Activated CD4-positive, alpha-beta T cell treated with anti-CD3 and anti-CD28 coated beads, Interleukin-2, amount 10 ng/mL, durations not matched to agents 7 days and 5 days (primary cell): Measurements from ENCODE around the gene ALDH16A1. TPM values are rescaled to one million over a fixed set of nuclear protein-coding genes. Genes with fewer than 3 reads are reported as not detected.
"Not testable (repeated sequence)": the region's sequence is repeated elsewhere in the genome, so short reads cannot be mapped to it uniquely, and the experiment has no call there.

ENCODE experiments used
- CTCF ChIA-PET: fragments of 350-600 bp; sonication (Branson Sonifier 250); formaldehyde crosslinking; loops from one replicate; lab custom pipeline; 2021; ENCODE audit warnings: antibody characterized with exemption; lab: Charles Lee
- POLR2A ChIA-PET: fragments of 350-600 bp; sonication (Branson Sonifier 250); formaldehyde crosslinking; loops from one replicate; lab custom pipeline; 2021; ENCODE audit warnings: antibody characterized with exemption; lab: Charles Lee
- DNase-seq: peaks from one replicate; pipeline ENCODE4 v3.0.0-alpha.2; 2020
- H3K27ac Mint-ChIP-seq: one replicate; pipeline ENCODE4 v1.8.0; 2021; ENCODE audit warnings: mild to moderate bottlenecking, moderate library complexity, mixed read lengths
- H3K27me3 Mint-ChIP-seq: one replicate; pipeline ENCODE4 v1.8.0; 2021; ENCODE audit warnings: mixed read lengths
- H3K36me3 Mint-ChIP-seq: one replicate; pipeline ENCODE4 v1.8.0; 2021; ENCODE audit warnings: low read depth, mixed read lengths
- H3K4me1 Mint-ChIP-seq: one replicate; pipeline ENCODE4 v1.8.0; 2021; ENCODE audit warnings: mixed read lengths
- H3K4me3 Mint-ChIP-seq: one replicate; pipeline ENCODE4 v1.8.0; 2021; ENCODE audit warnings: mild to moderate bottlenecking, moderate library complexity, mixed read lengths
- H3K9me3 Mint-ChIP-seq: one replicate; pipeline ENCODE4 v1.8.0; 2021; ENCODE audit warnings: mixed read lengths
- total RNA-seq, 2 experiments: library from RNA; stranded (reverse); gene quantifications; one replicate each; pipeline ENCODE4 v1.2.3, GENCODE V29; 2021

Gene ALDH16A1
- total RNA-seq, 2 experiments from 2014 or later, result 49.2 to 60.4 TPM

DNA sequence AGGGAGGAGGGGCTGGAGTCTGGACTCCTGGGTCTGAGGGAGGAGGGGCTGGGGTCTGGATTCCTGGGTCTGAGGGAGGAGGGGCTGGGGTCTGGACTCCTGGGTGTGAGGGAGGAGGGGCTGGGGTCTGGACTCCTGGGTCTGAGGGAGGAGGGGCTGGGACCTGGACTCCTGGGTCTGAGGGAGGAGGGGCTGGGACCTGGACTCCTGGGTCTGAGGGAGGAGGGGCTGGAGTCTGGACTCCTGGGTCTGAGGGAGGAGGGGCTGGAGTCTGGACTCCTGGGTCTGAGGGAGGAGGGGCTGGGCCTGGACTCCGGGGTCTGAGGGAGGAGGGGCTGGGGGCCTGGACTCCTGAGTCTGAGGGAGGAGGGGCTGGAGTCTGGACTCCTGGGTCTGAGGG lies 8.1 kb downstream of the ALDH16A1 start:
- CTCF ChIA-PET, result interaction anchor here (1.1 to 1.5 kb wide), 2 partner anchors 8 to 10 kb away, joined by 3 to 4 read pairs; no protein-coding TSS in a partner anchor
- H3K4me1 Mint-ChIP-seq, result peaks cover 21% of the 10 kb centered on the region
- H3K27me3 Mint-ChIP-seq, H3K4me3 Mint-ChIP-seq, DNase-seq, POLR2A ChIA-PET, H3K9me3 Mint-ChIP-seq, H3K27ac Mint-ChIP-seq: not testable (repeated sequence)
- H3K36me3 Mint-ChIP-seq, result peaks cover 39% of the 10 kb centered on the region

DNA sequence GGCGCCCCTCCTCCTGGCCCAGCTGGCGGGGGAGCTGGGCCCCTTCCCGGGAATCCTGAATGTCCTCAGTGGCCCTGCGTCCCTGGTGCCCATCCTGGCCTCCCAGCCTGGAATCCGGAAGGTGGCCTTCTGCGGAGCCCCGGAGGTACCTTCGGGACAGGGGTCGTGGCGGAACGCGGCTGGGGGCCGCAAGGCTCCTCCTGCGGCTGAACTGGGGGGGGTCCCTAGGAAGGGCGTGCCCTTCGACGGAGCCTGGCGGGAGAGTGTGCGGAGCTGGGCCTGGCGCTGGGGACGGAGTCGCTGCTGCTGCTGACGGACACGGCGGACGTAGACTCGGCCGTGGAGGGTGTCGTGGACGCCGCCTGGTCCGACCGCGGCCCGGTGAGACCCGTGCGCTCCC lies 8.6 kb downstream of the ALDH16A1 start:
- no peaks in the 10 kb centered on the region for H3K9me3 Mint-ChIP-seq
- peaks cover 33% of the 10 kb centered on the region for H3K36me3 Mint-ChIP-seq
- no peak for DNase-seq
- no peaks in the 10 kb centered on the region for H3K27me3 Mint-ChIP-seq
- H3K4me3 Mint-ChIP-seq, result no peak overlapping the region
- no peak overlapping the region for H3K27ac Mint-ChIP-seq
- H3K4me1 Mint-ChIP-seq, result peaks cover 15% of the 10 kb centered on the region
- ChIA-PET POLR2A (no interaction called here), CTCF (interaction anchor here (1.5 kb wide), 1 partner anchor 8 kb away, joined by 3 read pairs; no protein-coding TSS in a partner anchor)

DNA sequence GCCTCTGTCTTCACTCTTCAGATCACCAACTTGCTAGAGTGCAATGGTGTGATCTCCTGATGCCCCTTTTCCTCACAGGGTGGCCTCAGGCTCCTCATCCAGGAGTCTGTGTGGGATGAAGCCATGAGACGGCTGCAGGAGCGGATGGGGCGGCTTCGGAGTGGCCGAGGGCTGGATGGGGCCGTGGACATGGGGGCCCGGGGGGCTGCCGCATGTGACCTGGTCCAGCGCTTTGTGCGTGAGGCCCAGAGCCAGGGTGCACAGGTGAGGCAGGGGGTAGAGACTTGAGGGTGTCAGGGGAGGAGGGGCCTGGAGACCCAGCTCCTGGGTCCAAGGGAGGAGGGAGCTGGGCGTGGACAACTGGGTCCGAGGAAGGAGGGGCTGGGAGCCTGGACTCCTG lies 9.5 kb downstream of the ALDH16A1 start:
- no peak for DNase-seq
- no peak overlapping the region for H3K27ac Mint-ChIP-seq
- peaks cover 15% of the 10 kb centered on the region for H3K4me1 Mint-ChIP-seq
- H3K27me3 Mint-ChIP-seq, result no peaks in the 10 kb centered on the region
- CTCF ChIA-PET, result no interaction called here
- POLR2A ChIA-PET, result no interaction called here
- no peaks in the 10 kb centered on the region for H3K9me3 Mint-ChIP-seq
- H3K36me3 Mint-ChIP-seq, result peaks cover 29% of the 10 kb centered on the region
- no peak overlapping the region for H3K4me3 Mint-ChIP-seq

DNA sequence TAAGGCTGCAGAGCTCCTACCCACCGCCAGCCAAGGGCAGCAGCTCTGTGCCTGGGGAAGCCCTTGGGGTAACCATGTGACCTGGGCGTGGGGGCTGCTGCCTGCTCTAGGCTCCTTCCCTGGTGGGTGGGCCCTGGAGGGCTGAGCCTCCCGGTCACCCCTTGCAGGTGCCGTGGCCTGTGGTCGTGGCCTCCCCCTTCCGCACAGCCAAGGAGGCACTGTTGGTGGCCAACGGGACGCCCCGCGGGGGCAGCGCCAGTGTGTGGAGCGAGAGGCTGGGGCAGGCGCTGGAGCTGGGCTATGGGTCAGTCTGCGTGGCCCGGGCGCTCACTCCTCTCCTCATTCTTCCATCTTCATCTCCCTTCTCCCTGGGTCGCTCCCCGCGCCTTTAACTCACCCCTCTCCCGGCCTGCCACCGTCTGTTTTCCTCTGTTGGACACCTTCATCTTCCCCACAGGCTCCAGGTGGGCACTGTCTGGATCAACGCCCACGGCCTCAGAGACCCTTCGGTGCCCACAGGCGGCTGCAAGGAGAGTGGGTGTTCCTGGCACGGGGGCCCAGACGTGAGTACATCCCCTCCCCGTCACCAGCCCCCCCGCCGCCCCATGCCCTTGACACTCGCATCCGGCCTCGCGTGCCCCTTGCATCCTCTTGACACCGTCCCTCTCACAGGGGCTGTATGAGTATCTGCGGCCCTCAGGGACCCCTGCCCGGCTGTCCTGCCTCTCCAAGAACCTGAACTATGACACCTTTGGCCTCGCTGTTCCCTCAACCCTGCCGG lies 11.1 kb downstream of the ALDH16A1 start:
- Mint-ChIP-seq H3K36me3 (peaks cover 29% of the 10 kb centered on the region), H3K9me3 (no peaks in the 10 kb centered on the region), H3K4me1 (peaks cover 18% of the 10 kb centered on the region), H3K4me3 (no peak overlapping the region), H3K27ac (peak overlapping the region; percentile 71), H3K27me3 (no peaks in the 10 kb centered on the region)
- no peak for DNase-seq
- POLR2A ChIA-PET, result no interaction called here
- CTCF ChIA-PET, result interaction anchor here (1.5 kb wide), 1 partner anchor 21 kb away, joined by 3 read pairs; no protein-coding TSS in a partner anchor

DNA sequence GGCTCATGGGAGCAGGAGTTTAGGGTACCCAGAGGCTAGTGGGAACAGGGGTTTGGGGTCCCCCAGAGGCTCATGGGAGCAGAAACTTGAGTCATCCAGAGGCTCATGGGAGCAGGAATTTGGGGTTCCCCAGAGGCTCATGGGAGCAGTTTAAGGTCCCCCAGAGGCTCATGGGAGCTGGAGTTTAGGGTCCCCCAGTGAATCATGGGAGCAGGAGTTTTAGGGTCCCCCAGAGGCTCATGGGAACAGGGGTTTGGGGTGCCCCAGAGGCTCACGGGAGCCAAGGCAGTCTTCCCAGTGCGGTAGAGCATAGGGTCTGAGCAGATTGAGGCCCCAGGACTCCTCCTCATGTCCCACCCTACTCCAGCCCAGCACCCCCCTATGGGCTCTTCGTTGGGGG lies 12.3 kb downstream of the ALDH16A1 start:
- Mint-ChIP-seq H3K9me3 (no peaks in the 10 kb centered on the region), H3K4me1 (peaks cover 28% of the 10 kb centered on the region), H3K27me3 (no peaks in the 10 kb centered on the region), H3K27ac (peak overlapping the region; percentile 71), H3K4me3 (no peak overlapping the region), H3K36me3 (peaks cover 22% of the 10 kb centered on the region)
- CTCF ChIA-PET, result interaction anchor here (0.7 to 2.0 kb wide), 3 partner anchors 8 to 14 kb away, joined by 3 to 4 read pairs (median 3); partner anchors contain the start of gene PIH1D1
- POLR2A ChIA-PET, result no interaction called here
- no peak for DNase-seq

DNA sequence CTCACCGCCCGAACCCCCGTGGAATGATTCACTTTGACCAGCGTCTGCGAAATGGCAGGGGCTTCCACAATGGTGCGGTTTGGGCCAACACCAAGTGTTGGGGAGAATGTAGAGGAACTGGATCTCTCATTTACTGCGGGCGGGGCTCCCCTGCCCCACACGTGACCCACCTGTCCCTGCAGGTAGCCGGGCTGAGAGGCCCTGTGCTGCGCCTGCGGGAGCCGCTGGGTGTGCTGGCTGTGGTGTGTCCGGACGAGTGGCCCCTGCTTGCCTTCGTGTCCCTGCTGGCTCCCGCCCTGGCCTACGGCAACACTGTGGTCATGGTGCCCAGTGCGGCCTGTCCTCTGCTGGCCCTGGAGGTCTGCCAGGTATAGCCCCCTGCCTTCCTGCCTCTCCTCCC lies 15.2 kb downstream of the ALDH16A1 start:
- ChIA-PET CTCF (interaction anchor here (0.7 to 1.7 kb wide), 3 partner anchors 14 to 310 kb away, joined by 3 to 7 read pairs (median 4); no protein-coding TSS in a partner anchor), POLR2A (interaction anchor here (1.7 kb wide), 1 partner anchor 15 kb away, joined by 4 read pairs; the partner anchor contains the start of gene ALDH16A1)
- H3K9me3 Mint-ChIP-seq, result no peaks in the 10 kb centered on the region
- no peak overlapping the region for H3K4me3 Mint-ChIP-seq
- H3K36me3 Mint-ChIP-seq, result peaks cover 21% of the 10 kb centered on the region
- peaks cover 52% of the 10 kb centered on the region for H3K4me1 Mint-ChIP-seq
- peak overlapping the region; percentile 99 for H3K27ac Mint-ChIP-seq
- no peak for DNase-seq
- H3K27me3 Mint-ChIP-seq, result no peaks in the 10 kb centered on the region

DNA sequence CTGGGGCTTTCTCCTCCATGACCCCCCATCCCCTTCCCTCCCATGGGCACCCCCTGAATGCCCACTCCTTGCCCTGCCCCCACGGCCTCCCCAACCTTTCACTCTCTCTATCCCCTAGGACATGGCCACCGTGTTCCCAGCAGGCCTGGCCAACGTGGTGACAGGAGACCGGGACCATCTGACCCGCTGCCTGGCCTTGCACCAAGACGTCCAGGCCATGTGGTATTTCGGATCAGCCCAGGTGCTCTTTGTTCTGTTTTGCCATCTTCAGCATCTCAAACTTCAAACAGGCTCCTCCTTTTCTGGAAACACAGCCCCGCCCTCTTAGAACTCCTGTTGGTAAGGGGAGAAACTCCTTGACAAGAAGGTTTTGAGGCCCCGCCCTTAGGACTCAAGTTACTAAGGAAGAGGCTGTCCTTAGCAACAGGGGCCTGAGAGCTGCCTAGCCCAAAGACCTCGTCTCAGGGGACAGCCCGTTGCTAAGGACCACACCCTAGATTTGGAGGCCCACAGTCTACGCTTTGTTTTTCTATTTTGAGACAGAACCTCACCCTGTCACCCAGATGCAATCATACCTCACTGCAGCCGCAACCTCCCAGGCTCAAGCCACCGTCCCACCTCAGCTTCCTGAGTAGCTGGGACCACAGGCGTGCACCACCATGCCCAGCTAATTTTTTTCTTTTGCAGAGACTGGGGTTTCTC lies 15.9 kb downstream of the ALDH16A1 start:
- POLR2A ChIA-PET, result interaction anchor here (1.7 kb wide), 1 partner anchor 16 kb away, joined by 4 read pairs; the partner anchor contains the start of gene ALDH16A1
- H3K4me1 Mint-ChIP-seq, result peaks cover 58% of the 10 kb centered on the region
- H3K9me3 Mint-ChIP-seq, result no peaks in the 10 kb centered on the region
- CTCF ChIA-PET, result interaction anchor here (0.6 to 1.8 kb wide), 14 partner anchors 8 to 319 kb away, joined by 3 to 9 read pairs (median 4); partner anchors contain the start of gene PIH1D1
- peak overlapping the region; percentile 71 for H3K4me3 Mint-ChIP-seq
- peak overlapping the region; percentile 99 for H3K27ac Mint-ChIP-seq
- H3K27me3 Mint-ChIP-seq, result no peaks in the 10 kb centered on the region
- peak; percentile 99 for DNase-seq
- peaks cover 21% of the 10 kb centered on the region for H3K36me3 Mint-ChIP-seq

DNA sequence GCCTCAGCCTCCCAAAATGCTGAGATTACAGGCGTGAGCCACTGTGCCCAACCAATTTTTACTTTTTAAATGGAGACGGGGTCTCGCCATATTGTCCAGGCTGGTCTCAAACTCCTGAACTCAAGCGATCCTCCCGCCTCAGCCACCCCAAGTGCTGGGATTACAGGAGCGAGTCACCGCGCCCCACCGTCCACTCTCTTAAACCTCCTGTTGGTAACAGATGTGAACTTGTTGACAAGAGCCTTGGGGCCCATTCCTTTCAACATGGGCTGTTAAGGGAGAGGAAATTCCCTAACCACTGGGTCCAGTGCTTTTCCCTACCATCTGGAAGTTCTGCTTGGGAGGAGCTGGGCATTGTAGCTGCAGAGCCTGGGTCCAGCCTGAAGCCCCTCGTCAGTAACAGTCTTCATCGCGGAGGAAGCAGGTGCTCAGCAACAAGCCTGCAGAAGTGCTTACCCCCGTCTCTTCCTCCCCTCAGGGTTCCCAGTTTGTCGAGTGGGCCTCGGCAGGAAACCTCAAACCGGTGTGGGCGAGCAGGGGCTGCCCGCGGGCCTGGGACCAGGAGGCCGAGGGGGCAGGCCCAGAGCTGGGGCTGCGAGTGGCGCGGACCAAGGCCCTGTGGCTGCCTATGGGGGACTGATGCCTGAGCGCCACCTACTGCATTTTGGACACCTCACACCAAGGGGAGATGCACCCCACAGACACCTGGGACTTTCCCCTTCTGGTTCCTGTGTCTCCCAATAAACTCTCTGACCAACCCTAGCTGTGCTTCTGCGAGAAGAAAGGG lies 17.0 kb downstream of the ALDH16A1 start:
- peak overlapping the region; percentile 51 for H3K4me3 Mint-ChIP-seq
- peak overlapping the region; percentile 99 for H3K27ac Mint-ChIP-seq
- DNase-seq, result peak; percentile 86
- peaks cover 58% of the 10 kb centered on the region for H3K4me1 Mint-ChIP-seq
- no peaks in the 10 kb centered on the region for H3K9me3 Mint-ChIP-seq
- ChIA-PET POLR2A (interaction anchor here (1.7 kb wide), 1 partner anchor 17 kb away, joined by 4 read pairs; the partner anchor contains the start of gene ALDH16A1), CTCF (interaction anchor here (0.6 to 2.1 kb wide), 34 partner anchors 9 to 330 kb away, joined by 3 to 17 read pairs (median 4); partner anchors contain the start of genes ALDH16A1, PIH1D1, PRMT1 and RPS11)
- no peaks in the 10 kb centered on the region for H3K27me3 Mint-ChIP-seq
- peaks cover 24% of the 10 kb centered on the region for H3K36me3 Mint-ChIP-seq

DNA sequence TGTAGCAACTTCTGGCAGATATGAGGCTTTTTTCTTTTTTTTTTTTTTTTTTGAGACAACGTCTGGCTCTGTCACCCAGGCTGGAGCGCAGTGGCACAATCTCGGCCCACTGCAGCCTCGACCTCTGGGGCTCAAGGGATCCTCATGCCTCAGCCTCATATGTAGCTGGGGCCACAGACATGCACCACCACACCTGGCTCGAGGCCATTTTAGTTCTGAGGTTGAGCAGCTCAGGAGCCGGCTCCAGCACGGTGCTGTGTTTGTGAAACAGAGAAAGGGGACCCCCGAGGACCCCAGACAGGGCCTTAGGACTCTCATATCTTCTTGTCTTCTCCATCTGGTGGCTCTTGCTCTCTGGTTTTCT lies 17.6 kb downstream of the ALDH16A1 start:
- no peak for DNase-seq
- Mint-ChIP-seq H3K36me3 (peaks cover 27% of the 10 kb centered on the region), H3K4me1 (peaks cover 58% of the 10 kb centered on the region), H3K27ac (peak overlapping the region; percentile 99), H3K4me3 (peak overlapping the region; percentile 51), H3K9me3 (no peaks in the 10 kb centered on the region), H3K27me3 (no peaks in the 10 kb centered on the region)
- ChIA-PET CTCF (interaction anchor here (0.6 to 2.1 kb wide), 27 partner anchors 9 to 331 kb away, joined by 3 to 17 read pairs (median 4); partner anchors contain the start of genes ALDH16A1, PIH1D1, PRMT1 and RPS11), POLR2A (no interaction called here)

DNA sequence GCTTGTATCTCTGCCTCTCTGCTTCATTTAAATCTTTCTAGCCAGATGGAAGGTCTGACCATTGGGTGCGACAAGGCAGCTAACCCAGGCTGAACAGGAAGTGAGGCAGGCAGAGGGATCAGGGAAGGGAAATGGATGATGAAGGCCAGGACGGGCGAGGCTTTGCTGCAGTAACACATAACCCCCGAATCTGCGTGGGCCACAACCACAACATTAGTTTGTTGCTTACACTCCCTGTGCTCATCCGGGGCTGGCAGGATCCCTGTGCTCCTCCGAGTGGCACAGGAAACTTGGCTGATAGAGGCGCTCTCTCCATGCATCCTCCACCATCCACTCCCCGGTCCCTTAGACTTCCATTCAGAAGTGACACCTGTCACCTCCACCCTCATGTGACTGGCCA lies 19.9 kb downstream of the ALDH16A1 start:
- Mint-ChIP-seq H3K9me3 (no peaks in the 10 kb centered on the region), H3K27me3 (no peaks in the 10 kb centered on the region), H3K4me1 (peaks cover 61% of the 10 kb centered on the region), H3K36me3 (peaks cover 41% of the 10 kb centered on the region), H3K27ac (peak overlapping the region; percentile 85), H3K4me3 (peak overlapping the region; percentile 91)
- ChIA-PET POLR2A (interaction anchor here (0.6 to 1.1 kb wide), 2 partner anchors 19 to 200 kb away, joined by 3 to 4 read pairs; no protein-coding TSS in a partner anchor), CTCF (interaction anchor here (0.6 to 2.1 kb wide), 17 partner anchors 12 to 137 kb away, joined by 3 to 15 read pairs (median 3); partner anchors contain the start of genes CD37, PIH1D1, PRRG2 and RCN3)
- DNase-seq, result no peak

DNA sequence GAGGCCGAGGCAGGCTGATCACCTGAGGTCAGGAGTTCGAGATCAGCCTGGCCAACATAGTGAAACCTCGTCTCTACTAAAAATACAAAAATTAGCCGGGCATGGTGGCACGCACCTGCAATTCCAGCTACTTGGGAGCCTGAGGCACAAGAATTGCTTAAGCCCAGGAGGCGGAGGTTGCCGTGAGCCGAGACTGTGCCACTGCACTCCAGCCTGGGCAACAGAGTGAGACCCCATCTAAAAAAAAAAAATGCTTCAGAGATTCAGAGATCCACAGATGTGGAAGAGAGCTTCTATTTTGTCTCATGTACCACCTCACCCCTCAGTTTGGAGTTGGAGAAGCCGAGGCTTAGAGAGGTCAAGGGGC lies 20.5 kb downstream of the ALDH16A1 start:
- ChIA-PET CTCF (interaction anchor here (0.6 to 2.1 kb wide), 32 partner anchors 8 to 549 kb away, joined by 3 to 15 read pairs (median 3); partner anchors contain the start of genes CD37, PIH1D1, PRRG2 and RCN3), POLR2A (interaction anchor here (0.6 to 1.1 kb wide), 2 partner anchors 18 to 106 kb away, joined by 4 read pairs; no protein-coding TSS in a partner anchor)
- H3K27ac Mint-ChIP-seq, result peak overlapping the region; percentile 85
- DNase-seq, H3K9me3 Mint-ChIP-seq, H3K27me3 Mint-ChIP-seq: not testable (repeated sequence)
- H3K4me3 Mint-ChIP-seq, result peak overlapping the region; percentile 91
- peaks cover 41% of the 10 kb centered on the region for H3K36me3 Mint-ChIP-seq
- peaks cover 56% of the 10 kb centered on the region for H3K4me1 Mint-ChIP-seq
